Mesothelial cell of epicardium (in vitro differentiated cells): ENCODE data around the gene ANAPC2. TPM values are rescaled to one million over a fixed set of nuclear protein-coding genes. Genes with fewer than 3 reads are reported as not detected.

ENCODE experiments used
- DNase-seq, 2 experiments: peaks; one replicate each; pipeline ENCODE4 v3.0.0; 2021; ENCODE audit warnings: low spot score in 2 of 2; ENCODE audit not compliant: unreplicated experiment in 2 of 2
- H3K27ac Mint-ChIP-seq: 2 replicates; pipeline ENCODE4 v1.8.0; 2021; ENCODE audit warnings: mixed read lengths
- H3K27me3 Mint-ChIP-seq: 2 replicates; pipeline ENCODE4 v1.8.0; 2021; ENCODE audit warnings: low read depth, mixed read lengths
- H3K36me3 Mint-ChIP-seq: 2 replicates; pipeline ENCODE4 v1.8.0; 2021; ENCODE audit warnings: mixed read lengths
- H3K4me1 Mint-ChIP-seq: 2 replicates; pipeline ENCODE4 v1.8.0; 2021; ENCODE audit warnings: mixed read lengths
- H3K4me3 Mint-ChIP-seq: 2 replicates; pipeline ENCODE4 v1.8.0; 2021; ENCODE audit warnings: mild to moderate bottlenecking, moderate library complexity, mixed read lengths
- H3K9me3 Mint-ChIP-seq: 2 replicates; pipeline ENCODE4 v1.8.0; 2021; ENCODE audit warnings: mixed read lengths
- total RNA-seq: library from RNA; stranded (reverse); gene quantifications from 3 replicates; pipeline ENCODE4 v1.2.1, GENCODE V29; 2021
- TF ChIP-seq, protein P1 (sequence below): fragments of 200-600 bp; sonication (generic); IDR thresholded peaks from one replicate; pipeline ENCODE4 v1.5.0; 2021; ENCODE audit warnings: antibody characterized with exemption; ENCODE audit not compliant: unreplicated experiment

ANAPC2 gene
- total RNA-seq, 1 donor from 2014 or later: 89.3 TPM

DNA sequence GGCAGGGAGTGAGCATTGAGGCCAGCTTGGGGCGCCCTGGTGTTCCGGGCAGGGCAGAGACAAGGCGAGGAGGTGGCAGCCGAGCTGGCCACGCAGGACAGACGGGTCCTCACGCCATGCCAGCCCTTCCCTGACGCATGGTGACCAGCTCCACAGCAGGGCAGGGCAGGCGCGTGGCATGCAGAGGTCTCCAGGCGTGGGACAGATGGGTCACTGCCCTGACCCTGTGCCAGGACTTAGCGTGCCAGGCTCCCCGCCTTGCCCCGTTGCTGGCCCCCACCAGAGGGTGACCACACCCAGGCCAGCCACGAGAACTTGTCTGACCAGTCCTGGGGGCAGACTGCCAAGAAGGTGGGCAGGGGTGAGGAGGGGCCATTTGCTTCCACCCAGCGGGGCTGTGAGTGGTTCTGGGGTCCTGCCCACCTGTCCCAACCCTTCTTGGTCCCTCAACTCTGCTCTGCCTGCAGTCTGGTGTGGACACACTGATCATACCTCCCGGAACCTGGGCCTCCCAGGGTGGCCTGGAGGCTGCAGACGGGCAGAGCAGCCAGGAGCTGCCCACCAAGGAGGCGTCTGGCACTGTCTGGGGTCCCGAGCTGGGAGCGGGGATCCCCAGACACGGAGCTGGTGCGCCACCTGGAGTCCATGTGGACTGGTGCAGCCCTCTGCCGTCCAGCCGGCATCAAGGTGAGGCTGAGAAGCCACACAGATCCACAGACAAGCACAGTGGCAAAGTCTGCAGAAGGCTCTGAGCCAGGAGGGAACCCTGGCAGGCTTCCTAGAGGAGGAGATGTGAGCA lies 38.9 kb upstream of the ANAPC2 start, which contains the start of gene RNF224:
TSS of gene RNF224 (plus strand) at position 449 of the 799 bp plus-strand sequence. CDS start 834 bp downstream, outside the sequence.
- peak within 1 kb of the TSS; percentile 33 for H3K4me3 Mint-ChIP-seq
- H3K4me1 Mint-ChIP-seq: peaks cover 9% of the 10 kb centered on the region
- no peaks in the 10 kb centered on the region for H3K9me3 Mint-ChIP-seq
- TF ChIP-seq, protein P1, sequence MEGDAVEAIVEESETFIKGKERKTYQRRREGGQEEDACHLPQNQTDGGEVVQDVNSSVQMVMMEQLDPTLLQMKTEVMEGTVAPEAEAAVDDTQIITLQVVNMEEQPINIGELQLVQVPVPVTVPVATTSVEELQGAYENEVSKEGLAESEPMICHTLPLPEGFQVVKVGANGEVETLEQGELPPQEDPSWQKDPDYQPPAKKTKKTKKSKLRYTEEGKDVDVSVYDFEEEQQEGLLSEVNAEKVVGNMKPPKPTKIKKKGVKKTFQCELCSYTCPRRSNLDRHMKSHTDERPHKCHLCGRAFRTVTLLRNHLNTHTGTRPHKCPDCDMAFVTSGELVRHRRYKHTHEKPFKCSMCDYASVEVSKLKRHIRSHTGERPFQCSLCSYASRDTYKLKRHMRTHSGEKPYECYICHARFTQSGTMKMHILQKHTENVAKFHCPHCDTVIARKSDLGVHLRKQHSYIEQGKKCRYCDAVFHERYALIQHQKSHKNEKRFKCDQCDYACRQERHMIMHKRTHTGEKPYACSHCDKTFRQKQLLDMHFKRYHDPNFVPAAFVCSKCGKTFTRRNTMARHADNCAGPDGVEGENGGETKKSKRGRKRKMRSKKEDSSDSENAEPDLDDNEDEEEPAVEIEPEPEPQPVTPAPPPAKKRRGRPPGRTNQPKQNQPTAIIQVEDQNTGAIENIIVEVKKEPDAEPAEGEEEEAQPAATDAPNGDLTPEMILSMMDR: peak; percentile 87
- peak within 1 kb of the TSS; percentile 90 for H3K27ac Mint-ChIP-seq
- peak; percentile 69 to 87 for DNase-seq
- H3K36me3 Mint-ChIP-seq: no peaks in the 10 kb centered on the region
- peaks cover 4% of the 10 kb centered on the region for H3K27me3 Mint-ChIP-seq

DNA sequence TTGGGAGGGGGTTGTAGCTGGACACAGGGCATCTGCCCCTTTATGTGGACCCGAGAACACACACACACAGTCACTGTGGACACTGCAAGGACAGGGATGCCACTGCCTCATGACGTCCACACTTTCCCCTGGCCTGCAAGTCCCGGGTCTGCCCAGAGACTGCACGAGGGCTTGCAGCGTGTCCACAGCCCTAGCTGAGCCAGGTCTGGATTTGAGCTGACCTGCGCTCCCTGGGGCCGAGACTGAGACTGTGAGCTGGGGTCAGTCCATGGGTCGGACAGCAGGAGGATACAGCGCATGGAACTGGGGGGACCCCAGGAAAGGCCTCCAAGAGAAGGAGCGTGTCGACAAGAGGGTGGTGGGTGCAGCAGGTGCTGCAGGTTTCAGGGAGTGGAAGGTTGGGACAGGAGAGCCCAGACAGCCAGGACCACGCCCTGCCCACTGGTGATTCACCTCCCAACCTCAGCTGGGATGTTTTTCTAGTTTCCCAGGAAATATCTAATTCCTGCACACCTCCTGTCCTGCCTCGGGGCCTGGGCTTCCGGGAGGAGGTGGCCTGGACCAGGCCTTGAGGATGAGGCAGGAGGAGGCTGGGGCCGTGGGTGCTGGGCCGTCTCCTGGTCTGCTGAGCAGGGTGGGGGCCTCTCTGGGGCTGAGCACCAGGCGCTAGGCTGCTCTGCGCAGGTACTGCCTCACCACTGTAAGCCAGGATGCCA lies 38.1 kb upstream of the ANAPC2 start:
- no peaks in the 10 kb centered on the region for H3K36me3 Mint-ChIP-seq
- DNase-seq: no peak
- no peaks in the 10 kb centered on the region for H3K9me3 Mint-ChIP-seq
- H3K4me1 Mint-ChIP-seq: peaks cover 9% of the 10 kb centered on the region
- H3K27me3 Mint-ChIP-seq: peaks cover 4% of the 10 kb centered on the region
- H3K4me3 Mint-ChIP-seq: peak overlapping the region; percentile 8
- H3K27ac Mint-ChIP-seq: no peak overlapping the region
- TF ChIP-seq, protein P1: no peak

DNA sequence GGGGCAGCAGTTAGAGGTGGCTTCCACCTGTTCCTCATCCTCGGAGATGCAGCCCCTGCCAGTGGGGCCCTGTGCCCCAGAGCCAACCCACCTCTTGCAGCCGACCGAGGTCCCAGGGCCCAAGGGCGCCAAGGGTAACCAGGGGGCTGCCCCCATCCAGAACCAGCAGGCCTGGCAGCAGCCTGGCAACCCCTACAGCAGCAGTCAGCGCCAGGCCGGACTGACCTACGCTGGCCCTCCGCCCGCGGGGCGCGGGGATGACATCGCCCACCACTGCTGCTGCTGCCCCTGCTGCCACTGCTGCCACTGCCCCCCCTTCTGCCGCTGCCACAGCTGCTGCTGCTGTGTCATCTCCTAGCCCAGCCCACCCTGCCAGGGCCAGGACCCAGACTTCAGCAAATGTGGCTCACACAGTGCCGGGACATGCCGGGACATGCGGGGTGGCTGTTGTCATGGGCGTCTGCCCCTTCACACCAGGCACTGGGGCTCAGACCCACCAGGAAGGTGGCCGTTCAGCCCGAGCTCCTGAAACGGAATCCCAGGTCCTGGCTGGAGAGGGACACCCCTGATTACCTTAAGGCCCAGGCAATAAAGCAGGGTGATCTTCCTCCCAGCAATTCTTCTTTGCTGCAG lies 37.5 kb upstream of the ANAPC2 start:
- peaks cover 9% of the 10 kb centered on the region for H3K4me1 Mint-ChIP-seq
- H3K9me3 Mint-ChIP-seq: no peaks in the 10 kb centered on the region
- H3K4me3 Mint-ChIP-seq: peak overlapping the region; percentile 22
- peaks cover 4% of the 10 kb centered on the region for H3K27me3 Mint-ChIP-seq
- no peak overlapping the region for H3K27ac Mint-ChIP-seq
- no peaks in the 10 kb centered on the region for H3K36me3 Mint-ChIP-seq
- no peak for DNase-seq
- TF ChIP-seq, protein P1: no peak

DNA sequence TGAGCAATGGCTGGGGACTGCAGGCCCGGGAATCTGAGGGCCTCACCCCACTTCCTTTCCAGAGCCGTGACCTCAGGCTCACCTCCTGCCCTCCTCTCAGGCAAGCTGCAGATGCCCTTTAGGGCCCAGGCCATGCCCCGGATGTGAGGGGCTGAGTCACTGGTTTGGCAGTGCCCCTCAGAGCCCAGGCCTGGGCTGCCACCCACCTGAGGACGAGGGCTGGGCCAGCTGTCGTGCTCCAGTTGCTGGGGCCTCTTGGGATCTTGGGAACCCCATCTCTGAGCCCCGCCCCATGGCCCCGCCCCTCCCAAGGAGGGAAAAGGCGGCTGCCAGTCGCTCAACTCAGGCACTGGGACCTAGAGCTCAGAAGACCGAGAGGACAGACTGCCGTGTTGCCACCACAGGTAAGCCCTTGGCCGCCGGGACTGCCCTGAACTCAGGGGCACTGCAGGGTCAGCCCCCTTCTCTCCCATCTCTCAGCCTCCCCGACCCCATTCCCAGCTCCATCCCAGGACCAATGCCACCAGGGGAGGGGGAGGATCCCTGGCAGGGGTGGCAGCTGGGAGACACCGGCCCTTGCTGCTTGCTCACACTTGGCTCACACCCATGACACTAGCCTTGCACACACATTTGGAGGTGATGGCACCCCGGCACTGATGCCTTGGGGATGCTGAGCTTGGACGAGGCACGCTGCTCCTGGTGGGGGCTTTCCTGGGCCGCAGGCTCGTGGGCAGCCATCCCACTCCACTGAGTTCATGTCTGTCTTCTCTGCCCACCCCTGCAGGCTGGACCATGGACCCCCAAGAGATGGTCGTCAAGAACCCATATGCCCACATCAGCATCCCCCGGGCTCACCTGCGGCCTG lies 36.7 kb upstream of the ANAPC2 start, which contains the start of gene CYSRT1:
TSS of gene CYSRT1 (plus strand) at position 345 of the 865 bp plus-strand sequence. CDS start at position 793, 448 bp downstream.
- peaks cover 9% of the 10 kb centered on the region for H3K4me1 Mint-ChIP-seq
- H3K36me3 Mint-ChIP-seq: no peaks in the 10 kb centered on the region
- DNase-seq: no peak
- H3K9me3 Mint-ChIP-seq: no peaks in the 10 kb centered on the region
- TF ChIP-seq, protein P1: no peak
- peak within 1 kb of the TSS; percentile 66 for H3K27ac Mint-ChIP-seq
- H3K27me3 Mint-ChIP-seq: peaks cover 4% of the 10 kb centered on the region
- peak within 1 kb of the TSS; percentile 82 for H3K4me3 Mint-ChIP-seq
